T follicular helper cell (primary cell): ENCODE measurements around the gene PRR5.
"Not testable (repeated sequence)": the region's sequence is repeated elsewhere in the genome, so short reads cannot be mapped to it uniquely, and the experiment has no call there.

Source experiments
- DNase-seq: peaks from one replicate; pipeline ENCODE4 v3.0.0-alpha.2; 2020; ENCODE audit warnings: low read depth
- total RNA-seq, 2 experiments: gene quantifications; one replicate each; lab custom pipeline; 2026; lab: John Stamatoyannopoulos, UW

Gene PRR5
- total RNA-seq = 13.2 to 18.8 reads per million in 2 experiments

DNA sequence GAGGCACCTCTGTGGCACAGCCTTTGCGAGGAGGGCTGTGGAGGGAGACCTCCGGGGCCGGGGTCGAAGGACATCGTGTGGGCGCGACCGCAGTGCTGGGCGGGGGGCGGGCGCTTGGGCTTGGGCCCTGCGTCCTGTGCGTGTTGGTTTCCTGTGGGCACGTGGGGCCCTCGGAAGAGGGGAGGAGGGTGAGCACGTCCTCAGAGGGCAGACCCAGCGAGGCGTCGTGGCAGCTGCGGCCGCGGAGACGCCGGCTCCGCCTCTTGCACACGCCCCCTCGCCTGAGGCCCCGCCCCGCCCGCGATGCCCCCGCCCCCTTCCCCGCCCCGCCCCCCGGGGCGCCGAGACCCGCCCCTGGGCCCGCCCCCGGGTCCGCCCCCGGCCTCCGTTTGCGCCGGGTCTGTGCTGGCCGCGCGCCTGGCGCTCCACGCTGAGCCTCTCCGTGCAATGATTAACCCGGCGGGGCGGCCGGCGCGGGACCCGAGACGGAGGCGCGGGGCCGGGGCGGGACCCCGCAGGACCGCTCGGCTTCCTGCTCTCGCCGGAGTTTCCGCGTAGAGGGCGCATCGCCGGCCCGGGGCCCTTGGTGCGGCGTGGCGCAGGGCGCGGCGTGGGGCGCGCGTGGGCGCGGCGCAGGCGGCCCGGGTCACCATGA, at the start of gene PRR5:
TSS of gene PRR5 (plus strand) at position 381 of the 655 bp plus-strand sequence. CDS start at position 652, 271 bp downstream.
- DNase-seq = peak; percentile 67

GRCh38 chr22:44652866-44653265, 49.1 kb upstream of the PRR5 start:
- not testable (repeated sequence) for DNase-seq

DNA sequence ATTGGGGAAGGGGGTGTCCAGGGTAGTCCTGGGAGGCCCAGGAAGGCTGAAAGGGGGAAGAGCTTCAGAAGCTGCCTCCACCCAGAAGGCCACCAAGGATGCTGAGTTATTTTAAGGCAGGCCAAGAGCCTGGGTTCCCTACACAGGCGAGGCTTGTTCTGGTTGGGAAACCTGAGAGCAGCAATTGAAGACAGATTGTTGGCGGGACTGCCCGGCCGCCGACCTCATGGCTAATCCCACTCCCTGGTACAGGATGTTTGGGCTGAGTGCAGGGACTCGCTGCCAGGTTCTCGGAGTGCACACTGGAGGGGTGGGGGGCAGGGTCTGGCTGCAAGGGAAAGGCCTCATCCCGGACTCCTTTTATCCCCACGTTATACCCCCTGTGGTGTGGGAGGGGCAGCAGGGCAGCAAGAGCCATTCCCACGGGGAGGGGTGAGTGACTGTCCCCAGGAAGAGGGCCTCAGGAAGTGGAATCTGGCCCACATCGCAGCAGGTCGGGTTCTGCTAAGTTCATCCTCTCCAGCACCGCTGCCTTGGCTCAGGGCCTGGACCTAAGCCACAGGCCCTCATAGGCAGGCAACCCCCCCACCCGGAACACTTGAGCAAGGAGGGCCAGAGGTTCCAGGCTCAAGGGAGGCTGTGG, 43.6 kb upstream of the PRR5 start:
- DNase-seq = no peak

- DNase-seq = no peak
Measured at GRCh38 chr22:44659140-44659539, 42.9 kb upstream of the PRR5 start.

- no peak for DNase-seq
Measured at GRCh38 chr22:44660051-44660830, 41.8 kb upstream of the PRR5 start.

DNA sequence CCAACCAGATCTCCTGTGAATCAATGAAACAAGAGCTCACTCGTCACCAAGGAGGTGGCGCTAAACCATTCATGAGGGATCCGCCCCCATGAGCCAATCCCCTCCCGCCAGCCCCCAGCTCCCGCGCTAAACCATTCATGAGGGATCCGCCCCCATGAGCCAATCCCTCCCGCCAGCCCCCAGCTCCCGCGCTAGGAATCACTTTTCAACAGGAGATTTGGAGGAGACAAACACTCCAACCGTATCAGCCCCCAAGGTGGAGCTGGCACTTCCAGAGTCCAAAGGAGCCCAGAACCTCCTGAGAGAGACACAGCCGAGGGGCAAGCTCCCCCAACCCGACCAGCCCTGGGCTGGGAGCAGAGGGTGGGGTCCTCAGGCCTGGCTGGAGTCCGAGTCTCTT, 40.9 kb upstream of the PRR5 start:
- no peak for DNase-seq

GRCh38 chr22:44661659-44662569, 40.1 kb upstream of the PRR5 start:
- no peak for DNase-seq

- no peak for DNase-seq
Measured at GRCh38 chr22:44663256-44663999, 38.6 kb upstream of the PRR5 start.

DNA sequence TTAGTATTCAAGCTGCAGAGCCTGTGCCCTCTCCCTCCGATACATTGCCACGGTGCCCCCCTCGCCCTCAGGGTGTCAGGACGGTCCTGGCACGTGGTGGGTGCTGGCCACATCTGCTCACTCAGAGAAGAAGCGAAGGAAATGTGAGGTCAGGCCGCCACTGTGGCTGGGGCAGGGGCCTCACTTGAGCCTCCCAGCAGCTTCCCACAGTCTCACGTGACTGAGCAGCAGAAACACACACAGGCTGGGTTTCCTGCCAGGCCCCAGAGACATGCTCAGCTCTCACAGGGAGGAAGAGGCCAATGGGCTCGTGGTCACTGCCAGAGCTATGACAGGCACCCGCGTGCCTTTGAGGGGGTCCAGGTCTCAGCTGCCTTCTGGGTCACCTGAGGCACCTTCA, 37.9 kb upstream of the PRR5 start:
- DNase-seq = peak; percentile 8

GRCh38 chr22:44665115-44665514, 36.9 kb upstream of the PRR5 start:
- no peak for DNase-seq

DNA sequence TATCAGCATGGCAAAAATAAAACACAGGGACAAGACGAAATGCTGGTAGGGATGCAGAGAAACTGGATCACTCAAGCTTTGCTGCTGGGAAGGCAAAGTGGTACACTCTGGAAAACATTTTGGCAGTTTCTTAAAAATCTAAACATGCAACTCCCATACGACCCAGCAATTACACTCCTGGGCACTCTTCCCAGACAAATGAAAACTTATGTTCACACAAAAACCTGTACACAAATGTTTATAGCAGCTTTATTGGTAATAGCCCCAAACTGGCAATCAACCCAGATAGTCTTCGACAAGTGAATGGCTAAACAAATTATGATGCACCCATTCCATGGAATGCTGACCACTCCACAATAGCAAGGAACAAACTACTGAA, 35.8 kb upstream of the PRR5 start:
- DNase-seq = no peak

GRCh38 chr22:44667276-44667675, 34.7 kb upstream of the PRR5 start:
- DNase-seq = no peak

GRCh38 chr22:44667829-44668189, 34.2 kb upstream of the PRR5 start:
- DNase-seq = peak; percentile 46

GRCh38 chr22:44668190-44668885, 33.7 kb upstream of the PRR5 start:
- peak; percentile 35 for DNase-seq

- DNase-seq = no peak
Measured at GRCh38 chr22:44668886-44669521, 33.0 kb upstream of the PRR5 start.

DNA sequence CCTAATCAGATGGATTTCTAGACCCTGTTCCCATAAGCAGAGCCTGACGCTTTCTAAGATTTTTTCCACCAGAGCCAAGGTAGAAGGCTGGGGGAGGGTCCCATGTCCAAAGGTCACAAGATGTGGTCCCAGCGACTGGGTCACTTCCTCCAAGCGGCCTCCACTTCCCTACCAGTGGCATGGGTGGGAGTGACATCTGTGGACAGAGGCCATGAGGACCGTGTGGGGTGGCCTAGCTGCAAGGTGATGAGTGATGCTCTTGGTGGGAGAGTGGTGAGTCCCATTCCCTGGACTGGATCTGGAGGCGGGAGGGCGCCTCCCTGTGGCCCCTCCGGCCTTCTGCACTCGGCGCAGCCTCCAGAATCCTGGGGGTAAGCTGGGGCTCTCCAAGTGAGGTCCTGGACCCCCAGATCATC, 32.4 kb upstream of the PRR5 start:
- DNase-seq = no peak

- DNase-seq = no peak
Measured at GRCh38 chr22:44670220-44670988, 31.6 kb upstream of the PRR5 start.

GRCh38 chr22:44671742-44672141, 30.3 kb upstream of the PRR5 start:
- DNase-seq = no peak

- DNase-seq = no peak
Measured at GRCh38 chr22:44672632-44673031, 29.4 kb upstream of the PRR5 start.
